Measurements from ENCODE around the gene VAV2. TPM values are rescaled to one million over a fixed set of nuclear protein-coding genes. Genes with fewer than 3 reads are reported as not detected.

Gene VAV2
- total RNA-seq, 1 experiment from 2014 or later = 3.5 TPM

DNA sequence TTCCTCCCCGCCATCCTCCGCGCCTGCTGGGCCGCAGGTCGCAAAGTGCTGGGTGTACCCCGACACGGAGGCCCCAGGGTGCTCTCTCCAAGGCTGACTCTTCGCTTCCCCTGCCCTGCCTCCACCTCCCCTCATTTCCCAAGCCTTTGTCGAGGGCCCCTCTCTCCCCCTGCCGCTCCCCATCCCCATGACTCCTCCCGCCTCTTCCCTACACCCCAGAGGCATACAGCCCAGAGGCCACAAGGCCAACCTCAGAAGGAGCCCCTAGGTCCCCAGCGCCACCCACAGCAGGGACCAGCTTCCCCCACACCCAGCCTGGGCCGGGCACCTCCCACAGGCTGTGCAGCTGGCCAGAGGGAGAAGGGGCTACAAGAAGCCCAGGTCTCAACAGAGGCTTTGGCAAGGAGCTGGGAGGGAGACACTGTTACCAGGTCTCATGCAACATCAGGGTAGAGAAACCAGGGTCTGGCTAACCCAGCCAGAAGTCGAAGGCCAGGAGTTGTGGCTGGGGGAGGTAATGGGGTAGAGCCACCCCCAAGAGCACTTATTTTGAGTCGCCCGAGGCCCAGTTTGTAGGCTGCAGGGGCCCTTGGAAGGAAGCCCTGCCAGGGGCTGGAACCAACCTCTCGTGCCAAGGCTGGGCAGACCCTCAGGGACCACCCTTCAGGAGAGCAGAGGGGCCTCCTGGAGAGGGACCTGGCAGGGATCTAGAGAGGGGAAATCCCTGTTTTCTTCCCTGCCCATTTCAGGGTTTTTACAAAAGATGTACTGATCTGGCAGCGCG lies 229.4 kb downstream of the VAV2 start:
- no peak overlapping the region for H3K27ac ChIP-seq (ENCODE audit: low read length)
- H3K79me2 ChIP-seq (ENCODE audit: low read length) = no peaks in the 10 kb centered on the region
- H3K4me2 ChIP-seq (ENCODE audit: low read depth, low read length, poor library complexity, severe bottlenecking) = no peak overlapping the region
- no peaks in the 10 kb centered on the region for H3K36me3 ChIP-seq (ENCODE audit: insufficient read depth, low read length)
- H3K27me3 ChIP-seq (ENCODE audit: low read length) = no peaks in the 10 kb centered on the region
- no peak overlapping the region for H3K9ac ChIP-seq (ENCODE audit: low read length)
- DNase-seq = no peak
- peaks cover 7% of the 10 kb centered on the region for H3K9me3 ChIP-seq (ENCODE audit: low read length)
- H3K4me3 ChIP-seq (ENCODE audit: low read length) = no peak overlapping the region
- H3K9me2 ChIP-seq (replicated peaks; ENCODE audit: insufficient read depth, low read length) = no peaks in the 10 kb centered on the region
- no peak overlapping the region for H2AFZ ChIP-seq (ENCODE audit: low read length)
- no peaks in the 10 kb centered on the region for H4K20me1 ChIP-seq (ENCODE audit: insufficient read depth, low read depth, low read length)
- H3K4me1 ChIP-seq (ENCODE audit: low read length) = no peaks in the 10 kb centered on the region

DNA sequence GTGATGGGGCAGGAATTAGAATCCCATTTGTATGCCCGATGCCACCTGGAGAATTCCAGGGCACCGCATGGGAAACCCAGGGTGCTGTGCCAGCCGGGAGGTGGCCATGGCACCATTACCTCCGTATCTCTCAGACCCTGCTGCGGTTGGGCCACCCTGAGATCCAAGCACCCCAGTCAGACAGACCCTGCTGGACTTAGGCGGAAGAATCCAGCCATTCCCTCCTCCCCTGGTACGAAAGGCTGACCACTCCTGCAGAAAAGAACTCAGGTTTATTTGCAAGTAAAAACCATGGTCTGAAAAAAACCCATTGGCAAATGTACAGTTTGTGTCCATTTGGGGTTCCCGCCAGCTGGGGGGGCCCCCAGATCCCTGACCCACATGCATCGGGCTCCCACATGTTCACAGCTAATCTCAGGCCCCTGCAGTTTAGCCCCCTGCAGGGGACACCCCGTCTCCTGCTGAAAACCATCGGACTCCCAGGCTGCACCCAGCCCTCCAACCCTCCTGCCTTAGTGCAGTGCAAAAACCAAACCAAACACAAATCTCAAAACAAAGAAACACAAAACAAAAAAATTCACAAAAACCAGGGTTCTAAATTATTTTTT lies 230.4 kb downstream of the VAV2 start:
- Histone ChIP-seq H3K36me3 (ENCODE audit: insufficient read depth, low read length) (no peaks in the 10 kb centered on the region), H3K9me3 (ENCODE audit: low read length) (no peaks in the 10 kb centered on the region), H3K4me1 (ENCODE audit: low read length) (no peaks in the 10 kb centered on the region), H3K9me2 (replicated peaks; ENCODE audit: insufficient read depth, low read length) (no peaks in the 10 kb centered on the region), H3K79me2 (ENCODE audit: low read length) (no peaks in the 10 kb centered on the region), H4K20me1 (ENCODE audit: insufficient read depth, low read depth, low read length) (no peaks in the 10 kb centered on the region), H3K9ac (ENCODE audit: low read length) (no peak overlapping the region), H2AFZ (ENCODE audit: low read length) (no peak overlapping the region), H3K4me2 (ENCODE audit: low read depth, low read length, poor library complexity, severe bottlenecking) (no peak overlapping the region), H3K4me3 (ENCODE audit: low read length) (no peak overlapping the region), H3K27ac (ENCODE audit: low read length) (no peak overlapping the region), H3K27me3 (ENCODE audit: low read length) (no peaks in the 10 kb centered on the region)
- DNase-seq = no peak

DNA sequence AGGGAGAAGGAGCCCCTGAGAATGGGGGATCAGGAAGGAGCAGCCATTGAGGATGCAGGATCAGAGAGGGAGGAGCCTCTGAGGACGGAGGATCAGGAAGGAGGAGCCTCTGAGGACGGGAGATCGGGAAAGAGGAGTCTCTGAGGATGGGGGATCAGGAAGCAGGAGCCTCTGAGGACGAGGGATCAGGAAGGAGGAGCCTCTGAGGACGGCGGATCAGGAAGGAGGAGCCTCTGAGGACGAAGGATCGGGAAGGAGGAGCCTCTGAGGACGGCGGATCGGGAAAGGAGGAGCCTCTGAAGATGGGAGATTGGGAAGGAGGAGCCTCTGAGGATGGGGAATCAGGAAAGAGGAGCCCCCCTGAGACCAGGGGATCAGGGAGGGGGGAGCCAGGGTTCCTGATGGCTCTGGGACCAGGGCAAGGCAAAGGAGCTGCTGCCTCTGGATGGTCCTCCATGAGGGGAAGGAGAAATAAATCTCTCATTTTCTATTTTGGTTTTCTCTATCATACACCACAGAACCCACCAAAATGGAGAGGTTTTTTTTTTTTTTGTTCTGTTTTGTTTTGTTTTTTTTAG lies 231.3 kb downstream of the VAV2 start:
- H3K27me3 ChIP-seq (ENCODE audit: low read length) = no peaks in the 10 kb centered on the region
- DNase-seq = no peak
- H3K4me2 ChIP-seq (ENCODE audit: low read depth, low read length, poor library complexity, severe bottlenecking) = no peak overlapping the region
- H2AFZ ChIP-seq (ENCODE audit: low read length) = no peak overlapping the region
- H3K79me2 ChIP-seq (ENCODE audit: low read length) = no peaks in the 10 kb centered on the region
- H3K27ac ChIP-seq (ENCODE audit: low read length) = no peak overlapping the region
- no peaks in the 10 kb centered on the region for H3K9me2 ChIP-seq (replicated peaks; ENCODE audit: insufficient read depth, low read length)
- no peaks in the 10 kb centered on the region for H4K20me1 ChIP-seq (ENCODE audit: insufficient read depth, low read depth, low read length)
- no peak overlapping the region for H3K4me3 ChIP-seq (ENCODE audit: low read length)
- H3K4me1 ChIP-seq (ENCODE audit: low read length) = no peaks in the 10 kb centered on the region
- H3K9me3 ChIP-seq (ENCODE audit: low read length) = no peaks in the 10 kb centered on the region
- no peaks in the 10 kb centered on the region for H3K36me3 ChIP-seq (ENCODE audit: insufficient read depth, low read length)
- no peak overlapping the region for H3K9ac ChIP-seq (ENCODE audit: low read length)

DNA sequence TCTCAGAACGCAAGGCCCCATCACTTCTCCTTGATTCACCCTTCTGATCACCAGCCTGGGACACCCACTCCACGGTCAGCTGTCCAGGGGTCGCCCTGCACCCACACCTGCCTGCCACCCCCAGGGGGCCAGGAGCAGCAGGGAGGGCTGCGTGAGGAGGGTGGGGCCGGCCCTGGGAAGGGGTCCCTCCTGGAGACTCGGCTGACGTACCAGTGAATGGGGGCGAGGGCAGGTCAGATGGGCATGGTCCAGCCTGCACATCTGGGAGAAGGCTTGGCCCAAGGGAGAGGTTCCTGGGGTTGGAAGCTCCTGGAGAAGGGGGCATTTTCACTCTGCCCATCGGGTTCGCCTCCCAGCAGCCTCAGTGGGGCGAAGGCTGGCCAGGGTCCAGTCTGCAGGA lies 232.2 kb downstream of the VAV2 start:
- no peaks in the 10 kb centered on the region for H3K79me2 ChIP-seq (ENCODE audit: low read length)
- H3K4me2 ChIP-seq (ENCODE audit: low read depth, low read length, poor library complexity, severe bottlenecking) = no peak overlapping the region
- no peaks in the 10 kb centered on the region for H3K36me3 ChIP-seq (ENCODE audit: insufficient read depth, low read length)
- no peaks in the 10 kb centered on the region for H3K9me2 ChIP-seq (replicated peaks; ENCODE audit: insufficient read depth, low read length)
- no peaks in the 10 kb centered on the region for H4K20me1 ChIP-seq (ENCODE audit: insufficient read depth, low read depth, low read length)
- no peak for DNase-seq
- H2AFZ ChIP-seq (ENCODE audit: low read length) = no peak overlapping the region
- no peak overlapping the region for H3K27ac ChIP-seq (ENCODE audit: low read length)
- H3K9ac ChIP-seq (ENCODE audit: low read length) = no peak overlapping the region
- no peaks in the 10 kb centered on the region for H3K27me3 ChIP-seq (ENCODE audit: low read length)
- no peaks in the 10 kb centered on the region for H3K4me1 ChIP-seq (ENCODE audit: low read length)
- H3K4me3 ChIP-seq (ENCODE audit: low read length) = no peak overlapping the region
- no peaks in the 10 kb centered on the region for H3K9me3 ChIP-seq (ENCODE audit: low read length)

- no peaks in the 10 kb centered on the region for H3K4me1 ChIP-seq (ENCODE audit: low read length)
- no peaks in the 10 kb centered on the region for H3K9me2 ChIP-seq (replicated peaks; ENCODE audit: insufficient read depth, low read length)
- H3K4me3 ChIP-seq (ENCODE audit: low read length) = no peak overlapping the region
- no peak overlapping the region for H3K4me2 ChIP-seq (ENCODE audit: low read depth, low read length, poor library complexity, severe bottlenecking)
- H3K9me3 ChIP-seq (ENCODE audit: low read length) = no peaks in the 10 kb centered on the region
- DNase-seq = no peak
- H3K27me3 ChIP-seq (ENCODE audit: low read length) = no peaks in the 10 kb centered on the region
- H3K36me3 ChIP-seq (ENCODE audit: insufficient read depth, low read length) = no peaks in the 10 kb centered on the region
- H2AFZ ChIP-seq (ENCODE audit: low read length) = no peak overlapping the region
- no peak overlapping the region for H3K9ac ChIP-seq (ENCODE audit: low read length)
- no peaks in the 10 kb centered on the region for H4K20me1 ChIP-seq (ENCODE audit: insufficient read depth, low read depth, low read length)
- no peak overlapping the region for H3K27ac ChIP-seq (ENCODE audit: low read length)
- H3K79me2 ChIP-seq (ENCODE audit: low read length) = no peaks in the 10 kb centered on the region
These were observed 232.8 kb downstream of the VAV2 start for GRCh38 chr9:133759146-133759900.

DNA sequence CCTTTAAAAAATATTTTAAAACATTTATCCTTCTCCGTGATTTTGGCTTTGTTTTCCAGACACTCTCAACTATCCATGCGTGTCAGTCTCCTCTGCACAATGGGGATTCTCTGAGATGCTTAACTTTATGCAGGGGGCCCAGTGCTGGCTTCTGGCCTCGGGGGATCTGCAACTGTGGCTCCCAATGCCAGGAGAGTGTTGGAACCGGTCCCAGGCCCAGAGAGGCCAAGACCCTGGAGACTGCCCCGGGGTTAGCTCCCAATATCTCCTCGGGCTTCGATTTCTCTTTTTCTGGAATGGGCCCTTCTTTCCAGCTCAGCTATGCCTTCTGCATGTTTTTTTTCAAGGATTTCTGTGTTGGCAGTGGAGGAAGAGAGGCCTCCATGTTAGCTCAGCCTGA lies 233.9 kb downstream of the VAV2 start:
- Histone ChIP-seq H3K9me3 (ENCODE audit: low read length) (no peaks in the 10 kb centered on the region), H3K9me2 (replicated peaks; ENCODE audit: insufficient read depth, low read length) (no peaks in the 10 kb centered on the region)

GRCh38 chr9:133754688-133755227 lies 237.4 kb downstream of the VAV2 start:
- Histone ChIP-seq H3K4me3 (ENCODE audit: low read length) (no peak overlapping the region), H3K27me3 (ENCODE audit: low read length) (no peaks in the 10 kb centered on the region), H3K9me2 (replicated peaks; ENCODE audit: insufficient read depth, low read length) (no peaks in the 10 kb centered on the region), H4K20me1 (ENCODE audit: insufficient read depth, low read depth, low read length) (no peaks in the 10 kb centered on the region), H3K9ac (ENCODE audit: low read length) (no peak overlapping the region), H2AFZ (ENCODE audit: low read length) (no peak overlapping the region), H3K36me3 (ENCODE audit: insufficient read depth, low read length) (no peaks in the 10 kb centered on the region), H3K27ac (ENCODE audit: low read length) (no peak overlapping the region), H3K9me3 (ENCODE audit: low read length) (no peaks in the 10 kb centered on the region), H3K4me1 (ENCODE audit: low read length) (no peaks in the 10 kb centered on the region), H3K79me2 (ENCODE audit: low read length) (no peaks in the 10 kb centered on the region), H3K4me2 (ENCODE audit: low read depth, low read length, poor library complexity, severe bottlenecking) (no peak overlapping the region)
- DNase-seq = no peak

More for the DNA sequence above, 233.9 kb downstream of the VAV2 start:
- Histone ChIP-seq H4K20me1 (ENCODE audit: insufficient read depth, low read depth, low read length) (no peaks in the 10 kb centered on the region), H3K27ac (ENCODE audit: low read length) (no peak overlapping the region), H3K27me3 (ENCODE audit: low read length) (no peaks in the 10 kb centered on the region), H2AFZ (ENCODE audit: low read length) (no peak overlapping the region), H3K36me3 (ENCODE audit: insufficient read depth, low read length) (no peaks in the 10 kb centered on the region), H3K9ac (ENCODE audit: low read length) (no peak overlapping the region), H3K4me3 (ENCODE audit: low read length) (no peak overlapping the region), H3K4me1 (ENCODE audit: low read length) (no peaks in the 10 kb centered on the region), H3K4me2 (ENCODE audit: low read depth, low read length, poor library complexity, severe bottlenecking) (no peak overlapping the region), H3K79me2 (ENCODE audit: low read length) (no peaks in the 10 kb centered on the region)
- DNase-seq = no peak

GRCh38 chr9:133754187-133754586 lies 237.9 kb downstream of the VAV2 start:
- H3K36me3 ChIP-seq (ENCODE audit: insufficient read depth, low read length) = no peaks in the 10 kb centered on the region

More at GRCh38 chr9:133754187-133754586, 237.9 kb downstream of the VAV2 start:
- Histone ChIP-seq H3K4me3 (ENCODE audit: low read length) (no peak overlapping the region), H3K79me2 (ENCODE audit: low read length) (no peaks in the 10 kb centered on the region), H2AFZ (ENCODE audit: low read length) (no peak overlapping the region), H3K9ac (ENCODE audit: low read length) (no peak overlapping the region), H3K27ac (ENCODE audit: low read length) (no peak overlapping the region), H3K27me3 (ENCODE audit: low read length) (no peaks in the 10 kb centered on the region), H4K20me1 (ENCODE audit: insufficient read depth, low read depth, low read length) (no peaks in the 10 kb centered on the region), H3K4me1 (ENCODE audit: low read length) (no peaks in the 10 kb centered on the region), H3K9me3 (ENCODE audit: low read length) (no peaks in the 10 kb centered on the region), H3K9me2 (replicated peaks; ENCODE audit: insufficient read depth, low read length) (no peaks in the 10 kb centered on the region), H3K4me2 (ENCODE audit: low read depth, low read length, poor library complexity, severe bottlenecking) (no peak overlapping the region)
- no peak for DNase-seq

Measured in Karpas-422 (cell line).